GM19099 (cell line): ENCODE measurements around the gene XIRP1.

Experiments used
- POLR2A ChIP-seq: IDR thresholded peaks from 3 replicates; pipeline ENCODE4 v1.6.1; 2011; ENCODE audit warnings: low read depth; ENCODE audit not compliant: insufficient read length; ENCODE audit errors: extremely low read depth

XIRP1 gene

GRCh38 chr3:39165518-39165917 is 26.9 kb downstream of the XIRP1 start:
- TF ChIP-seq POLR2A, result no peak

GRCh38 chr3:39164414-39164813 is 28.0 kb downstream of the XIRP1 start:
- TF ChIP-seq POLR2A, result no peak

- no peak for TF ChIP-seq POLR2A
Measured at GRCh38 chr3:39158148-39158715, 34.2 kb downstream of the XIRP1 start.

GRCh38 chr3:39157359-39157758 is 35.0 kb downstream of the XIRP1 start:
- no peak for TF ChIP-seq POLR2A

GRCh38 chr3:39156421-39156820 is 36.0 kb downstream of the XIRP1 start:
- TF ChIP-seq POLR2A, result no peak

- no peak for TF ChIP-seq POLR2A
Measured at GRCh38 chr3:39154280-39155021, 37.9 kb downstream of the XIRP1 start.

- no peak for TF ChIP-seq POLR2A
Measured at GRCh38 chr3:39153977-39154279, 38.5 kb downstream of the XIRP1 start.

GRCh38 chr3:39150803-39151631 is 41.4 kb downstream of the XIRP1 start:
- no peak for TF ChIP-seq POLR2A

GRCh38 chr3:39150148-39150802 is 42.1 kb downstream of the XIRP1 start:
- TF ChIP-seq POLR2A, result peak; percentile 22

- TF ChIP-seq POLR2A, result no peak
Measured at GRCh38 chr3:39149498-39150147, 42.8 kb downstream of the XIRP1 start.

- no peak for TF ChIP-seq POLR2A
Measured at GRCh38 chr3:39149059-39149455, 43.3 kb downstream of the XIRP1 start.

GRCh38 chr3:39148435-39149058 is 43.8 kb downstream of the XIRP1 start:
- no peak for TF ChIP-seq POLR2A

- no peak for TF ChIP-seq POLR2A
Measured at GRCh38 chr3:39147711-39148434, 44.5 kb downstream of the XIRP1 start.
